NCI-H1436 (cell line): ENCODE results near the gene RGS1.

ENCODE experiments used
- DNase-seq: peaks from one replicate; lab custom pipeline; 2025; lab: John Stamatoyannopoulos, UW

RGS1 gene

GRCh38 chr1:192581131-192581927, 5.8 kb downstream of the RGS1 start:
- no peak for DNase-seq

DNA sequence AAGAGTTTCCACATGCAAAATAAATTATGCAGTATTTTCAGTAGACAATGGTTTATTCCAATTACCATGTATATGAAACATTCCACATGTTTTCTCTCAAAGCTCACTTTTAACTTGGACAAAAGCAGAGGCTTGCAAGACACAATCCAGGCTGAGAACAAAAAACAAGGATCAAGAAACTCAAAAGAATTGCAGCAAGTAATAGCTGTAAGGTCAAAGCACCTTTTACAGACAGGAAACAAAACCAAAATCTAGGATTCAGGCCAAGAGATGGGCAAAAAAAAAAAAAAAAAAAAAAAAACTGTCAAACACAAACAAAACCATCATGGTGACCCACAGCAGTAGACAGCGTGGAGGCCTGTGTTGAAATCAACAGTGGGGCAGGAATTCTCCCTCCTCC, 9.3 kb downstream of the RGS1 start:
- DNase-seq, result no peak

- no peak for DNase-seq
Observed at GRCh38 chr1:192587386-192588266, 12.1 kb downstream of the RGS1 start.

DNA sequence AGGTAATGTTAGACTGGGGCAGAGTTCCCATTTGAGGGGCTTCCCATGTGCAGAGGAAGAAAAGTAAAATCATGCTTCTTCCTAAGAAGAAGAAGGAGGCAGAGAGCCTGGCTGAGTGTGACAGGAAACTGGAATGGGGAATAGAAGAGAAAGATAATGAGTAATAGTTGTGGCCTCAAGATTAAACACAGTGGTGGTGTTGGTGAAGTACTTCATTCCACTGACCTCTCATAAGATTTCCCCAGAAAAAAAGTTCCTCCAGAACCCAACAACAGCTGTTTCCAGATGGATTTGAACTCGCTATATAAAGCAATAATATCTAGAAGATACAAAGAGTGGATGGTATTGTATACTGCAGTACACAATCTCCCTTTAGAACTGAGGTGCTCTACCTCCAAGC, 13.0 kb downstream of the RGS1 start:
- no peak for DNase-seq

DNA sequence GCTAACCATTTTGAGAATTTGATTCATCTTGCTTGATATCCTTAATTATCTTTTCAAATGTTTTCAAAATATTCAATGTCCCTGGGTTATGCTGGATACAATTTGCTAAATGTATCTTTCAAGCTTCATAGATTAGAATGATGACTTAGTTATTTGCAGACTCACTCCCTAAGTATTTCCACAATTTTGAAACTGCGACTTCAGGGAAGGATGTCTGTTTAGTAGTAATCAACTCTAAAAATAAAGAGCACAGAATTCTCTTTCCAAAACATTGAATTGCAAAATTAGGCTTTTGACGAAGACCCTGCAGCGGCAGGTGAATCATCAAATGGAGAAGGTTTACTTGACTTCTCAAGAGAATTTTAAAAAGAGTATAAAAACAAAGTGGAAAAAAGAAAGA, 14.2 kb downstream of the RGS1 start:
- DNase-seq, result no peak

- no peak for DNase-seq
Observed at GRCh38 chr1:192592517-192592916, 16.9 kb downstream of the RGS1 start.

DNA sequence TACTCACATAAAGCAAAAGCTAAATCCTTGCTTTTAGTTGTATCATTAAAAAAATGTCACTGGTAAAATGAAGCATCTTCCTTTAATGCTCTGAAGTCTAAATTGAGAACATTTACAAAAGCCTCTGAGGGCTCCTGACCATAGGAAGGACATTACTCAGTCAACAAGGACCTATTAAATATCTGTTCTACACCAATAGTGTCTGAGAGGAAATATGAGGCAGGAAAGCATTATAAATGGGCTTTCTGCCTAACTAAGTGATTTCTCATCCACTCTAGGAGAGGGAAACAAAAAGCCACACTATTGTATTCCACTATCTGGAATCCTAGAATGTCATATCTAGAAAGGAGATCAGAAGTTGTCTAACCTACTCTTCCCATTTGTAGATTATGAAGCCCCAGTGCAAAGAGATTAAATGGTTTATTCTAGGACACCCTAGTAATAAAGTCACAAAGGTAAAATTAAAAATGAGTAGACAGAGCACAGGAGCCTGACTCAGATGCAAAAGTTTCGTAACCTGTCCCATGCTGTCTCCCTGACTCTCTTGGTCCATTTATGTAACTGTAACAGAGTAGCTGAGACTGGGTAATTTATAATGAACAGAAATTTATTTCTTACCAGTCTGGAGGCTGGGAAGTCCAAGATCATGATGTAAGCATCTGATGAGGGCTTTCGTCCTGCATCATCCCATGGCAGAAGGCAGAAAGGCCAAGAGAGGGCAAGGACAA, 17.6 kb downstream of the RGS1 start:
- no peak for DNase-seq

DNA sequence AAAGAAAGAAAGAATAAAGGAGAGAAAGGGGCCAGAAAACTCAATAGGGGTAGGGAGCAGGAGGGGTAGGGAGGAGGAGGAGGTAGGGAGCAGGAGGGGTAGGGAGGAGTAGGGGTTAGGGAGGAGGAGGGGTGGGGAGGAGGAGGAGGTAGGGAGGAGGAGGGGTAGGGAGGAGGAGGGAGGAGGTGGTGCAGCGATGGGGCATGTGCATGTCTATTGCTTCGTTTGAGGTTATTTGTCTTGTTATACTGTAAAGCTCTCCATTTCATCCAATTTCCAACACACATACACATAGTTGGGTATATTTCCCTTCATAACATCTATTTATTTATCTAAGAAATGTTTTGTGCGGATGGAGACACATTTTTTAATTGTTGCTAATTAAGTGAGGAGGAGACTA, 19.7 kb downstream of the RGS1 start:
- DNase-seq, result no peak

- no peak for DNase-seq
Observed at GRCh38 chr1:192598589-192598988, 23.0 kb downstream of the RGS1 start.

GRCh38 chr1:192600275-192600674, 24.7 kb downstream of the RGS1 start:
- DNase-seq, result no peak

DNA sequence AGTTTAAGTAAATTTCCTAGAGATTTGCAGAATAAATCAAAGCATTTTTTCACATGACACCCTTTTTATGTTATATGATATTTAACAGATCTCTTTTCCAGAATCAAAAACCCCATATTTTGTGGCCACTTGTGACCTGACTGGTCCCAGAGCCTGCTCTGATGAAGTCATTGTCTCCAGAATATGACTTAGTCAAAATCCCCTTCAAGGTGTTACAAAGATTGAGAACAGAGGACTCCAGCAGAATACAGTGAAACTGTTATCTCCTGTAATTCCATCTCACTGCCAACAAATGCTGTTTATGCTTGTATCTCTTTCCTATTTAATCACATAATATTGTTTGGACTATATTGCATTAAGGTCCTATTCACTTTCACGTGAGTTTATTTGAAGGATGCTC, 25.6 kb downstream of the RGS1 start:
- DNase-seq, result no peak

GRCh38 chr1:192601567-192601966, 26.0 kb downstream of the RGS1 start:
- DNase-seq, result no peak

DNA sequence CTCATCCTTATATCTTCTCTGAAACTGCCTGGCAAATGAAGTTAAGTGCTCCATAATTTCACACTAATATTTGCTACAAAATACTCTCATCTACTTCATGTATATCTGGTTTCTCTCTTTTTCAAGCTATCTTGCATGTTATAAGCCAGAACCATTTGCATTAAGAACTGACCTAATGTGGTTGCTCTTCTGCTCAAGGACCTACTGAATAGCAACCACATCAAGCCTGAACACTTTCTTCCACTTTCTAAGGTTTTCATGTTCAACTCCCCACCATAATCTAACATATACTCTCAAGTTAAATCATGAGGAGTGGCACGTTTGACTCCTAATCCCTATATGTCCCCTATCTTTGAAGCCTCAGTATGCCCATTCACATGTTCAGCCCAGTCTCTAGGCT, 27.2 kb downstream of the RGS1 start:
- DNase-seq, result no peak

DNA sequence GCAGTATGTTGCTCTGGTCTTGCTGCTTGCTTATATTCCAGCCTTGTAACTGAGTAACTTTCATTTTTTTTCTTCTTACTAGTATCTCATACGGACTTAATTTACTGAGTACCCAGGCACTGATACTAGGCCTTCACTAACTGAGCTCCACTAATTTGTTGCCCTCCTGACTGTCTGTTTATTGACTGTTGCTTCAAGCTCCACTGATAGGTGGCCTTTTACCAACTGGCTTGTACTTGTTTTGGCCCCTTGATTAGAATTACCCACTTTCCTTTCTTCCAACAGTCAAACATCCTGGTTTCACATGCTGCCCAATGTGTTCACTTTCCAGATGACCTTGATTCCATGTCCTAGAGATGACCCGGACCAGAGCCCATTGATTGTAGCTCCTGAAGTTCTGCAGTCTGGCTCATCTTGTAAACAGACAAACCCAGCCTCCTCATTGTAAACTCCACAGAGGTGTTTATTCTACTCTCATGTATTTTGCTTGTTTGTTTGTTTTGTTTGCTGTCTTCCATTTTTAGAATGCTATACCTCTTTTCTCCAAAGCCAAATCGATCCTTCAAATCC, 27.7 kb downstream of the RGS1 start:
- no peak for DNase-seq

GRCh38 chr1:192604979-192605620, 29.5 kb downstream of the RGS1 start:
- no peak for DNase-seq

DNA sequence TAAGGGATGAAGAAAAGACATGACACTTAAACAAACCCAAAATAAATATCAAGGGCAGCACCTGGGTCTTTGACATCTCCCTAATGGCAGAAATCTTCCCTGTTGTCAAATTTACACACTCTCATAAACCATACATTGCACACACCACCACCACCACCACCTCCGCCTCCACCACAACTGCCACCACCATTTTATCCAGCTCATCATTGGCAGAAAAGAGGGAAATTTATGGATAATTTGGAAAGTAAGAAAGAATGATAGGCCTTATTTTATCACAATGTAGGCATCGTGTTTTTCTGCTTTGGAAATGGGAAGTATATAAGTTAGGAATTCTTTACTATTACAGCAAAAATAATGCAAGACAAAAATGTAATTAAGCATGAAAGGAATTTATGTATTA, 33.1 kb downstream of the RGS1 start:
- no peak for DNase-seq

DNA sequence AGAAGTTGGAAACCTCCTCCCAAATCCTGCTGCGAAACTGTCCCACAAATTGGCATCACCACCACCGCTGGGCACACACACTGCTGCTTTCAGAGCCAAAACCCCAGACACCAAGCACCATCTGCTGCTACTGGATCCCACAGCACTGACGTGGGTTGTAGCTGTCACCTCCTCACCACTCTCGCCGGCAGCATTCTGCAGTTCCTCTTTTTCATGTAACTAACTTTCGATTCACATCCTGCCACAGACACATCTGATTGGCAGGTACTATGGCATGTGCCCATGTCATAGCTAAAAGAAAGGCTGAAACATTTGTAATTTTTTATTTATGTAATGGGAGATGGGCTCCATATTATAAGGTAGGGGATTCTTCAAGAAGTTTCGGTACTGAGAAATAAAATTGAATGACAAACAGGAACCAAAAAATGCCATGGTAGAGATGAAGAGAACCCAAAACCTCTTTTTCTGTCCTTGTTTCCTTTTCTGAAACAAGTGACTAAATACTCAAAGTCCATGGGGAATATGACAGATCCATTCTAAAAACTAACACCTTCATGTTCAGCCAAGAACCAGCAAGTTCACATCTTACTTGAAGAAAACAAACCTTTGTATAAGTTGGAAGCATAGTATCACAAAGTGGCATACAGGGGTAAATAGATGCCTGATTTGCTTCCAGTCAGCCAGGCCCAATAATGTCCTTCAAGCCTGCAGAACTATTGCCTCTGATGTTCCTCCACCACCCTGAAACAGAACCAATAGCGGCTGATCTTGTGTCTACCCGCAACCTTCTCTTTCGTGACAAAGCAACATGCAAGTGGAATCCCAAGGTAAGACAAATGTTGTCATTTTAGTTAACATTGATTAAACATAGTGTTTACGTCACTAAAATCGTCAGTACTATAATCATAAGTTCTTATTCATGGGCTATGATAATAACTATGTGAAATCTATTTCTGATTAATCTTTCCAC, 33.8 kb downstream of the RGS1 start:
- DNase-seq, result no peak

- no peak for DNase-seq
Observed at GRCh38 chr1:192610112-192610889, 34.7 kb downstream of the RGS1 start.

- DNase-seq, result no peak
Observed at GRCh38 chr1:192615055-192615454, 39.5 kb downstream of the RGS1 start.
